Neural crest cell (in vitro differentiated cells): ENCODE results near the gene MARK3. TPM values are rescaled to one million over a fixed set of nuclear protein-coding genes. Genes with fewer than 3 reads are reported as not detected.

Source experiments
- DNase-seq: peaks from one replicate; pipeline ENCODE4 v3.0.0; 2021; ENCODE audit warnings: low read depth, mixed read lengths, low spot score
- H3K27ac Mint-ChIP-seq: one replicate; pipeline ENCODE4 v1.8.0; 2021; ENCODE audit warnings: mild to moderate bottlenecking, mixed read lengths; ENCODE audit not compliant: unreplicated experiment
- H3K27me3 Mint-ChIP-seq: 2 replicates; pipeline ENCODE4 v1.8.0; 2021; ENCODE audit warnings: low read depth, mild to moderate bottlenecking, mixed read lengths
- H3K36me3 Mint-ChIP-seq: 2 replicates; pipeline ENCODE4 v1.8.0; 2021; ENCODE audit warnings: low read depth, mild to moderate bottlenecking, mixed read lengths
- H3K4me1 Mint-ChIP-seq: 2 replicates; pipeline ENCODE4 v1.8.0; 2021; ENCODE audit warnings: mixed read lengths
- H3K4me3 Mint-ChIP-seq: one replicate; pipeline ENCODE4 v1.8.0; 2021; ENCODE audit warnings: mild to moderate bottlenecking, mixed read lengths
- H3K9me3 Mint-ChIP-seq: 2 replicates; pipeline ENCODE4 v1.8.0; 2021; ENCODE audit warnings: mixed read lengths
- total RNA-seq: library from RNA; stranded (reverse); gene quantifications from 2 replicates; pipeline ENCODE4 v1.2.1, GENCODE V29; 2021
- TF ChIP-seq, protein P1 (sequence below): fragments of 200-600 bp; sonication (generic); conservative IDR thresholded peaks from 2 replicates; pipeline ENCODE4 v1.5.0; 2021; ENCODE audit warnings: antibody characterized with exemption, mild to moderate bottlenecking

The MARK3 gene
- total RNA-seq, 1 donor from 2014 or later: 98.8 TPM

DNA sequence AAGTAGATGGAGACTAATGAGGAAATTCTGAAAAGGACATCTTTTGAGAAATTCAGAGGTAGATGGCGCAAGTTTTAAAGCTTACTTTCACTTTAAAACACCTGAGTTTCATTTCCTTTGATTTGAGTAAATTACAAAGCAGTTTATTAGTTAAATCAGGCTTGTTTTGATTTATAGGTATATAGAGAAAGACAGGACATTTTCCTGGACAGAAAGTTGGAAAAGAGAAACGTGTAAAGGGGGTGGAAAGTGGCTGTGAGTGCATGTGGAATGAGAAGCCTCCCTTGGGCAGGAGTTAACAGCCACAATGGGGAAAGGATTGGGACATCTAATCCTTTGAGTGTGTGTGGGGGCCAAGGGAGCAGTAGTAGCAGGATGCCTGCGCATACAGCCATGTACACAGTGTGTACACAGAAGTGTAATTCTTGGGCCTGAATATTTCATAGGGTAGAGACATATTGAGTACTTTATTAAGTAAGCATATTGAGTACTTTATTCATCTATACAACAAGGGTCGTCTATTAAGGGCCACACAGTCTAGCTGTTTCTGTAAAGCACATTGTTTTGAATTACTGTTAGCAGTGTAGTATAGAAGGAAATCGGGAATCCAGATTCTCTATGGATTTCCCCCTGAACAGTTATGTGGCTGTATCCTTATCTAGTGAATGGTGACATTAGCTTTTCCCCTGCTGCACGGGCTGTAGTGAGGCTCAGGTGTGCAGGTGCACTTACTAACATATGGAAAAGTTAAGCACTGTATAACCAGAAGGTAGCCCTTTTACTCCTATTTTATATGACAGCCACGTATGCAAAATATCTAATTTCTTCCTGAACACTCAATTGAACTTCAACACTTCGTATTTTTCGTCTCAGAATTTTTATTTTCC lies 19.1 kb downstream of the MARK3 start:
- Mint-ChIP-seq H3K9me3 (no peaks in the 10 kb centered on the region), H3K27me3 (no peaks in the 10 kb centered on the region)
- DNase-seq: no peak

DNA sequence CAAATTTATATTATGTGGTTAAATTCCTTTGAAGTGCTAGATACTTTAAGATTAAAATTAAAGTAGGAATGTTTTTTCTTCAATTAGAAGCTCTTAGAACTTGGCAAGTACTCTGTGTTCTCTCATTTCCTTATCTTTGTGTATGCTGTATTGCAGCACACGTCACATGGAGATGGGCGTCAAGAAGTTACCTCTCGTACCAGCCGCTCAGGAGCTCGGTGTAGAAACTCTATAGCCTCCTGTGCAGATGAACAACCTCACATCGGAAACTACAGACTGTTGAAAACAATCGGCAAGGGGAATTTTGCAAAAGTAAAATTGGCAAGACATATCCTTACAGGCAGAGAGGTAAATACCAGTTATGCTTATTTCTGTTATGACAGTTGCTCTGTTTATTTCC lies 19.7 kb downstream of the MARK3 start:
- no peaks in the 10 kb centered on the region for H3K27me3 Mint-ChIP-seq
- peaks cover 2% of the 10 kb centered on the region for H3K36me3 Mint-ChIP-seq
- TF ChIP-seq, protein P1, sequence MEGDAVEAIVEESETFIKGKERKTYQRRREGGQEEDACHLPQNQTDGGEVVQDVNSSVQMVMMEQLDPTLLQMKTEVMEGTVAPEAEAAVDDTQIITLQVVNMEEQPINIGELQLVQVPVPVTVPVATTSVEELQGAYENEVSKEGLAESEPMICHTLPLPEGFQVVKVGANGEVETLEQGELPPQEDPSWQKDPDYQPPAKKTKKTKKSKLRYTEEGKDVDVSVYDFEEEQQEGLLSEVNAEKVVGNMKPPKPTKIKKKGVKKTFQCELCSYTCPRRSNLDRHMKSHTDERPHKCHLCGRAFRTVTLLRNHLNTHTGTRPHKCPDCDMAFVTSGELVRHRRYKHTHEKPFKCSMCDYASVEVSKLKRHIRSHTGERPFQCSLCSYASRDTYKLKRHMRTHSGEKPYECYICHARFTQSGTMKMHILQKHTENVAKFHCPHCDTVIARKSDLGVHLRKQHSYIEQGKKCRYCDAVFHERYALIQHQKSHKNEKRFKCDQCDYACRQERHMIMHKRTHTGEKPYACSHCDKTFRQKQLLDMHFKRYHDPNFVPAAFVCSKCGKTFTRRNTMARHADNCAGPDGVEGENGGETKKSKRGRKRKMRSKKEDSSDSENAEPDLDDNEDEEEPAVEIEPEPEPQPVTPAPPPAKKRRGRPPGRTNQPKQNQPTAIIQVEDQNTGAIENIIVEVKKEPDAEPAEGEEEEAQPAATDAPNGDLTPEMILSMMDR: no peak
- no peak for DNase-seq
- H3K4me3 Mint-ChIP-seq: no peak overlapping the region
- H3K9me3 Mint-ChIP-seq: no peaks in the 10 kb centered on the region
- H3K27ac Mint-ChIP-seq: no peak overlapping the region
- H3K4me1 Mint-ChIP-seq: peaks cover 39% of the 10 kb centered on the region

More for the DNA sequence above, 19.1 kb downstream of the MARK3 start:
- Mint-ChIP-seq H3K36me3 (no peaks in the 10 kb centered on the region), H3K4me3 (no peak overlapping the region), H3K27ac (no peak overlapping the region), H3K4me1 (peaks cover 37% of the 10 kb centered on the region)
- TF ChIP-seq, protein P1: no peak

DNA sequence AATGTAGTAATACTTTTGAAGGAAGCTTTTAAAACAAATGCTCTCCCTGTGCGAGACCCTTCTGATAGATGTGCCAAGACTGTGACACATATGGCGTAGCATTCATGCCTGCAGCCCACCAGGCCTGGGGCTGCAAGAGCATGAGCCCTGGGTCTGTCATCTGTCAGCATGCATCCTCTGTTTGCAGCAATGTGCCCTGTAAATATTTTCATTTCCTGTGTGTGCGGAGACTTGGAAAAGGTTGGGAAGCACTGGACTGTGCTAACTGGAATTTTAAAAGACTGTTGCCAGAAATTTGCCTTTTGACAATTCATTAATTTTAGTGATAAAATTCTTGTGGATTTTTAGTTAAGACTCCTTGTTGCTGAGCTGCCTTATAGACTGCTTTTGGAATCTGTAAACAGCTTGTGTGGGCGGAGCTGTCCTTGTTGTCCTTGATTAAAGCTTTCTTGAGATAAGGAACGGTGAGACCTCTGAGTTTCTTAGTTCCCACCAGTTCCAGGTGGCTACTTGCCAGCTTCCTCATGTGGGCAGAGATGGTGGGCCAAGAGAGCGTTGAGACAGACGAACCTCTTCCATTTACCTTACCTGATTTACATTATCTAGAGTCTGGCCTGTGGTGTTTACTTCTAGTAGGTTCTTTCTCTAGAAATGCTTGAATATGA lies 23.4 kb downstream of the MARK3 start:
- peaks cover 7% of the 10 kb centered on the region for H3K36me3 Mint-ChIP-seq
- H3K4me3 Mint-ChIP-seq: no peak overlapping the region
- no peaks in the 10 kb centered on the region for H3K9me3 Mint-ChIP-seq
- peaks cover 14% of the 10 kb centered on the region for H3K4me1 Mint-ChIP-seq
- TF ChIP-seq, protein P1: no peak
- H3K27ac Mint-ChIP-seq: no peak overlapping the region
- no peak for DNase-seq
- no peaks in the 10 kb centered on the region for H3K27me3 Mint-ChIP-seq

DNA sequence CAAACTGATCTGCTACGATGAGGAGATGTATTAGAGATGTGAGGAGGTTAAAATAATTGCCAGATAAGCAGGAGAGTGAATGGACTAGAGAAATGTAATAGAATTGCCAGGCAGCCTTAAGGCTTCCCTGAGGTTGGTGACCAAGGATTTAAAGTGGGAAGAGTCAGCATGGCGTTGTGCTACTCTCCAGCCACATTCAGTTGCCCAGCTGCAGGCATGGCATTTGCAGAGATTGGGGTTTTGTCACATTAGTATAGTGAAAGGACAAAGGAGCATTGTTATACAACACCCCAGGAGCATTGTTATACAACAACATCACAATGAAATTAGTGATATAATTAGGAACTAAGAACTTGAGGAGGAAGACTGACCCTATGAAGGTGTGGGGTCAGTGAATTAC lies 31.7 kb downstream of the MARK3 start:
- H3K9me3 Mint-ChIP-seq: no peaks in the 10 kb centered on the region
- TF ChIP-seq, protein P1: no peak
- H3K27ac Mint-ChIP-seq: no peak overlapping the region
- H3K4me3 Mint-ChIP-seq: no peak overlapping the region
- H3K4me1 Mint-ChIP-seq: peaks cover 26% of the 10 kb centered on the region
- DNase-seq: no peak
- no peaks in the 10 kb centered on the region for H3K27me3 Mint-ChIP-seq
- peaks cover 9% of the 10 kb centered on the region for H3K36me3 Mint-ChIP-seq

DNA sequence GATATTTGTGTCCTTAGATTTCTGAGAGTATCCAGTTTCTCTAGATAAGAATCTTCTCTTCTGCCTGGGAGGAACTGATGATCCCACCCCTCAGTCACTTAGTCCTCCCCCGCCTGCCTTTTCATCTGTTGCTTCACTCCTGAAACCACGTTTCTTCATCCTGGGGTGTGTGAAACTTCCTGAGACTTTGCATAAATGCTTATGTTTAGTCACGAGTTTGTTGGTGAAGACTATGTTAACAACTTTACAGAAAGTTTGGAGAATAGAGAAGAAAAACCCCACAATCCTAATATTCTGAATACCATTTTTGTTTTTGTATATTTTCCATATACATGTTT lies 33.2 kb downstream of the MARK3 start:
- H3K4me3 Mint-ChIP-seq: no peak overlapping the region
- peaks cover 9% of the 10 kb centered on the region for H3K36me3 Mint-ChIP-seq
- no peaks in the 10 kb centered on the region for H3K27me3 Mint-ChIP-seq
- H3K27ac Mint-ChIP-seq: no peak overlapping the region
- TF ChIP-seq, protein P1: no peak
- H3K4me1 Mint-ChIP-seq: peaks cover 26% of the 10 kb centered on the region
- no peak for DNase-seq
- H3K9me3 Mint-ChIP-seq: no peaks in the 10 kb centered on the region
